GM12891 (cell line): ENCODE results near the gene PIK3R4.

Experiments used
- PAX5 ChIP-seq: IDR thresholded peaks from 2 replicates; pipeline ENCODE4 v1.6.1; 2011; ENCODE audit warnings: low read length, moderate library complexity, mild to moderate bottlenecking; ENCODE audit not compliant: insufficient read depth, severe bottlenecking
- POLR2A ChIP-seq: IDR thresholded peaks from 2 replicates; pipeline ENCODE4 v1.6.1; 2011; ENCODE audit warnings: low read depth, low read length, control low read depth
- POLR2AphosphoS5 ChIP-seq: IDR thresholded peaks from 2 replicates; pipeline ENCODE4 v1.6.1; 2011; ENCODE audit warnings: low read depth, low read length, control low read depth
- SPI1 ChIP-seq: IDR thresholded peaks from 2 replicates; pipeline ENCODE4 v1.6.1; 2011; ENCODE audit warnings: low read depth, low read length, control low read depth
- TAF1 ChIP-seq: IDR thresholded peaks from 2 replicates; pipeline ENCODE4 v1.6.1; 2011; ENCODE audit warnings: low read depth, low read length, control low read depth

GRCh38 chr3:130737622-130738021 lies 9.0 kb downstream of the PIK3R4 start:
- no peak for TF ChIP-seq POLR2A
- no peak for TF ChIP-seq POLR2AphosphoS5
- no peak for TF ChIP-seq SPI1
- TF ChIP-seq TAF1: no peak
- TF ChIP-seq PAX5: no peak
